Trophoblast cell (in vitro differentiated cells and primary cell): ENCODE measurements around the gene RNF207.

Source experiments
- DNase-seq, 2 donors: peaks; one replicate each; pipeline ENCODE4 v3.0.0-alpha.2; 2016
- H2AFZ ChIP-seq: 2 replicates; pipeline ENCODE4 v1.6.1; 2013; ENCODE audit warnings: low read length, moderate library complexity, mild to moderate bottlenecking; ENCODE audit not compliant: insufficient read depth, poor library complexity
- H2AK5ac ChIP-seq: 2 replicates; pipeline ENCODE4 v1.6.1; 2013; ENCODE audit warnings: mild to moderate bottlenecking, low read length
- H2BK120ac ChIP-seq: 2 replicates; pipeline ENCODE4 v1.6.1; 2013; ENCODE audit warnings: low read length, mild to moderate bottlenecking, moderate library complexity; ENCODE audit not compliant: insufficient read depth, poor library complexity
- H2BK12ac ChIP-seq: 2 replicates; pipeline ENCODE4 v1.6.1; 2013; ENCODE audit warnings: mild to moderate bottlenecking, low read length, moderate library complexity
- H2BK5ac ChIP-seq: 2 replicates; pipeline ENCODE4 v1.6.1; 2013; ENCODE audit warnings: low read length, low read depth, moderate library complexity, mild to moderate bottlenecking; ENCODE audit not compliant: poor library complexity
- H3K14ac ChIP-seq: 2 replicates; pipeline ENCODE4 v1.6.1; 2013; ENCODE audit warnings: mild to moderate bottlenecking, low read length
- H3K18ac ChIP-seq: 2 replicates; pipeline ENCODE4 v1.6.1; 2013; ENCODE audit warnings: mild to moderate bottlenecking, low read length
- H3K23ac ChIP-seq: 2 replicates; pipeline ENCODE4 v1.6.1; 2013; ENCODE audit warnings: low read length
- H3K27ac ChIP-seq: 2 replicates; pipeline ENCODE4 v1.5.1; 2013; ENCODE audit warnings: low read depth, mild to moderate bottlenecking, inconsistent platforms, low read length, moderate library complexity
- H3K27me3 ChIP-seq: 2 replicates; pipeline ENCODE4 v1.6.1; 2013; ENCODE audit warnings: inconsistent platforms, mild to moderate bottlenecking, low read length, moderate library complexity; ENCODE audit not compliant: insufficient read depth
- H3K36me3 ChIP-seq, 2 experiments: 1 replicate in 1 of 2; 2 replicates in 1 of 2; pipeline ENCODE4 v1.6.1; 2013; ENCODE audit warnings: low read length in 2 of 2, mild to moderate bottlenecking in 2 of 2, moderate library complexity in 1 of 2; ENCODE audit not compliant: insufficient read depth in 2 of 2, control insufficient read depth in 1 of 2
- H3K4ac ChIP-seq: 2 replicates; pipeline ENCODE4 v1.6.1; 2013; ENCODE audit warnings: low read depth, mild to moderate bottlenecking, low read length, moderate library complexity
- H3K4me1 ChIP-seq, 2 experiments: 1 replicate in 1 of 2; 2 replicates in 1 of 2; pipeline ENCODE4 v1.6.1; 2013; ENCODE audit warnings: low read length in 2 of 2, mild to moderate bottlenecking in 2 of 2, moderate library complexity in 1 of 2; ENCODE audit not compliant: insufficient read depth in 2 of 2, control insufficient read depth in 1 of 2
- H3K4me2 ChIP-seq: 2 replicates; pipeline ENCODE4 v1.6.1; 2013; ENCODE audit warnings: inconsistent platforms, mild to moderate bottlenecking, low read length, moderate library complexity
- H3K4me3 ChIP-seq: 2 replicates; pipeline ENCODE4 v1.5.1; 2013; ENCODE audit warnings: mild to moderate bottlenecking, low read depth, low read length, inconsistent platforms
- H3K79me1 ChIP-seq: one replicate; pipeline ENCODE4 v1.6.1; 2013; ENCODE audit warnings: low read length
- H3K79me2 ChIP-seq: 2 replicates; pipeline ENCODE4 v1.6.1; 2013; ENCODE audit warnings: low read length, mild to moderate bottlenecking; ENCODE audit not compliant: control insufficient read depth, insufficient read depth, poor library complexity
- H3K9ac ChIP-seq: 2 replicates; pipeline ENCODE4 v1.6.1; 2013; ENCODE audit warnings: mild to moderate bottlenecking, low read length
- H3K9me3 ChIP-seq: 2 replicates; pipeline ENCODE4 v1.6.1; 2013; ENCODE audit warnings: low read depth, mild to moderate bottlenecking, control low read depth, inconsistent platforms, low read length; ENCODE audit not compliant: insufficient read depth
- H4K12ac ChIP-seq: 2 replicates; pipeline ENCODE4 v1.6.1; 2013; ENCODE audit warnings: low read depth, mild to moderate bottlenecking, low read length, moderate library complexity
- H4K8ac ChIP-seq: 2 replicates; pipeline ENCODE4 v1.6.1; 2013; ENCODE audit warnings: low read depth, mild to moderate bottlenecking, low read length, moderate library complexity
- H4K91ac ChIP-seq: one replicate; pipeline ENCODE4 v1.6.1; 2013; ENCODE audit warnings: low read depth, mild to moderate bottlenecking, low read length, moderate library complexity
- WGBS: extraction: QIAGEN DNeasy Blood & Tissue Kit; methylation state at CpG from one replicate; pipeline ENCODE4 v1.1.7; 2013; ENCODE audit warnings: missing lambda C conversion rate; ENCODE audit not compliant: insufficient read length, insufficient coverage; ENCODE audit errors: extremely low coverage; 5-methylcytosine and 5-hydroxymethylcytosine counted together

The RNF207 gene

GRCh38 chr1:6259491-6260362 is 53.8 kb downstream of the RNF207 start:
- Histone ChIP-seq H3K4me2 (peak overlapping the region; percentile 59), H2BK12ac (no peak overlapping the region), H3K4me3 (peak overlapping the region; percentile 42)

GRCh38 chr1:6260433-6260934 is 54.6 kb downstream of the RNF207 start:
- Histone ChIP-seq H3K23ac (no peak overlapping the region), H3K14ac (no peak overlapping the region), H3K4ac (no peak overlapping the region), H3K27me3 (peaks cover 4% of the 10 kb centered on the region), H2BK120ac (no peak overlapping the region), H4K12ac (no peak overlapping the region), H2AK5ac (no peak overlapping the region), H3K4me2 (peak overlapping the region; percentile 68), H2BK5ac (no peak overlapping the region), H2BK12ac (no peak overlapping the region), H3K9me3 (no peaks in the 10 kb centered on the region), H3K36me3 (no peaks in the 10 kb centered on the region), H3K9ac (no peak overlapping the region), H3K79me2 (no peaks in the 10 kb centered on the region), H4K8ac (no peak overlapping the region), H3K4me1 (peaks cover 2 to 9% of the 10 kb centered on the region in 2 experiments), H3K27ac (no peak overlapping the region), H3K79me1 (no peaks in the 10 kb centered on the region), H4K91ac (no peak overlapping the region), H3K18ac (no peak overlapping the region), H2AFZ (no peak overlapping the region), H3K4me3 (peak overlapping the region; percentile 59)
- no peak for DNase-seq
- no CpG with 5 or more reads among the region's 61 CpGs for WGBS

More at GRCh38 chr1:6259491-6260362, 53.8 kb downstream of the RNF207 start:
- Histone ChIP-seq H3K23ac (no peak overlapping the region), H3K79me2 (no peaks in the 10 kb centered on the region), H3K27me3 (peaks cover 4% of the 10 kb centered on the region), H3K4me1 (peaks cover 2 to 9% of the 10 kb centered on the region in 2 experiments), H4K8ac (no peak overlapping the region), H2AK5ac (no peak overlapping the region), H3K14ac (no peak overlapping the region), H4K91ac (no peak overlapping the region), H3K36me3 (no peaks in the 10 kb centered on the region), H3K18ac (no peak overlapping the region), H3K27ac (no peak overlapping the region), H4K12ac (no peak overlapping the region), H2BK120ac (no peak overlapping the region), H3K9ac (no peak overlapping the region), H3K79me1 (no peaks in the 10 kb centered on the region), H2AFZ (no peak overlapping the region), H2BK5ac (no peak overlapping the region), H3K4ac (no peak overlapping the region), H3K9me3 (no peaks in the 10 kb centered on the region)
- DNase-seq = peak; percentile 74 to 82
- WGBS = no CpG with 5 or more reads among the region's 46 CpGs

- H2AK5ac ChIP-seq = no peak within 1 kb of the TSS
- H2BK120ac ChIP-seq = no peak within 1 kb of the TSS
- peak within 1 kb of the TSS; percentile 68 for H3K4me2 ChIP-seq
- H2BK5ac ChIP-seq = no peak within 1 kb of the TSS
- H4K8ac ChIP-seq = no peak within 1 kb of the TSS
- no peaks in the 10 kb centered on the region for H3K79me2 ChIP-seq
- H3K9me3 ChIP-seq = no peaks in the 10 kb centered on the region
- no peak within 1 kb of the TSS for H4K91ac ChIP-seq
- H2BK12ac ChIP-seq = no peak within 1 kb of the TSS
- no CpG with 5 or more reads among the region's 78 CpGs for WGBS
- H3K4ac ChIP-seq = no peak within 1 kb of the TSS
- no peaks in the 10 kb centered on the region for H3K36me3 ChIP-seq
- no peak within 1 kb of the TSS for H3K27ac ChIP-seq
- DNase-seq = peak in 1 of 2 donors; percentile 44
- peaks cover 2 to 9% of the 10 kb centered on the region in 2 experiments for H3K4me1 ChIP-seq
- H3K9ac ChIP-seq = no peak within 1 kb of the TSS
- H4K12ac ChIP-seq = no peak within 1 kb of the TSS
- H3K27me3 ChIP-seq = peaks cover 4% of the 10 kb centered on the region
- H3K18ac ChIP-seq = no peak within 1 kb of the TSS
- H2AFZ ChIP-seq = peak within 1 kb of the TSS; percentile 26
- peak within 1 kb of the TSS; percentile 66 for H3K4me3 ChIP-seq
- H3K14ac ChIP-seq = no peak within 1 kb of the TSS
- no peaks in the 10 kb centered on the region for H3K79me1 ChIP-seq
- H3K23ac ChIP-seq = no peak within 1 kb of the TSS
These were observed 55.2 kb downstream of the RNF207 start, which contains the start of gene GPR153 for GRCh38 chr1:6260961-6261614. TSS of gene GPR153 (minus strand) at chr1:6261098. CDS start at chr1:6254905, 6,193 bp downstream.

GRCh38 chr1:6261615-6261995 is 55.7 kb downstream of the RNF207 start:
- Histone ChIP-seq H3K4me2 (peak overlapping the region; percentile 68), H3K14ac (no peak overlapping the region), H3K79me2 (no peaks in the 10 kb centered on the region), H3K4me1 (peaks cover 2 to 9% of the 10 kb centered on the region in 2 experiments), H4K12ac (no peak overlapping the region), H3K4ac (no peak overlapping the region), H3K18ac (no peak overlapping the region), H3K36me3 (no peaks in the 10 kb centered on the region), H3K4me3 (no peak overlapping the region), H3K9me3 (no peaks in the 10 kb centered on the region), H3K23ac (no peak overlapping the region), H2BK120ac (no peak overlapping the region), H2AK5ac (no peak overlapping the region), H4K91ac (no peak overlapping the region), H2BK5ac (no peak overlapping the region), H4K8ac (no peak overlapping the region), H3K79me1 (no peaks in the 10 kb centered on the region), H3K27me3 (peaks cover 4% of the 10 kb centered on the region), H2BK12ac (no peak overlapping the region), H3K27ac (no peak overlapping the region), H2AFZ (no peak overlapping the region), H3K9ac (no peak overlapping the region)
- WGBS = no CpG with 5 or more reads among the region's 15 CpGs
- no peak for DNase-seq
